ENCODE results near the gene USP51.
"Not testable (repeated sequence)": the region's sequence is repeated elsewhere in the genome, so short reads cannot be mapped to it uniquely, and the experiment has no call there.

- TF ChIP-seq, protein P1, sequence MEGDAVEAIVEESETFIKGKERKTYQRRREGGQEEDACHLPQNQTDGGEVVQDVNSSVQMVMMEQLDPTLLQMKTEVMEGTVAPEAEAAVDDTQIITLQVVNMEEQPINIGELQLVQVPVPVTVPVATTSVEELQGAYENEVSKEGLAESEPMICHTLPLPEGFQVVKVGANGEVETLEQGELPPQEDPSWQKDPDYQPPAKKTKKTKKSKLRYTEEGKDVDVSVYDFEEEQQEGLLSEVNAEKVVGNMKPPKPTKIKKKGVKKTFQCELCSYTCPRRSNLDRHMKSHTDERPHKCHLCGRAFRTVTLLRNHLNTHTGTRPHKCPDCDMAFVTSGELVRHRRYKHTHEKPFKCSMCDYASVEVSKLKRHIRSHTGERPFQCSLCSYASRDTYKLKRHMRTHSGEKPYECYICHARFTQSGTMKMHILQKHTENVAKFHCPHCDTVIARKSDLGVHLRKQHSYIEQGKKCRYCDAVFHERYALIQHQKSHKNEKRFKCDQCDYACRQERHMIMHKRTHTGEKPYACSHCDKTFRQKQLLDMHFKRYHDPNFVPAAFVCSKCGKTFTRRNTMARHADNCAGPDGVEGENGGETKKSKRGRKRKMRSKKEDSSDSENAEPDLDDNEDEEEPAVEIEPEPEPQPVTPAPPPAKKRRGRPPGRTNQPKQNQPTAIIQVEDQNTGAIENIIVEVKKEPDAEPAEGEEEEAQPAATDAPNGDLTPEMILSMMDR (conservative IDR thresholded peaks at IDR 0.05 in 1 of 2, IDR thresholded peaks at IDR 0.05 in 1 of 2; ENCODE audit: low read depth in 1 of 2, low read length in 2 of 2), result not testable (repeated sequence)
- not testable (repeated sequence) for TF ChIP-seq EZH2 (IDR thresholded peaks at IDR 0.05; ENCODE audit: low read length, missing control alignments)
These were observed 27.3 kb upstream of the USP51 start for GRCh38 chrX:55516794-55517481.

Data from fibroblast of lung (primary cell).